Activated naive CD8-positive, alpha-beta T cell (primary cell): ENCODE results near the gene GPR146.

Source experiments
- H3K27ac Mint-ChIP-seq: one replicate; pipeline ENCODE4 v1.8.0; 2021; ENCODE audit warnings: mixed read lengths
- H3K27me3 Mint-ChIP-seq: one replicate; pipeline ENCODE4 v1.8.0; 2021; ENCODE audit warnings: mixed read lengths
- H3K36me3 Mint-ChIP-seq: one replicate; pipeline ENCODE4 v1.8.0; 2021; ENCODE audit warnings: mixed read lengths
- H3K4me1 Mint-ChIP-seq: one replicate; pipeline ENCODE4 v1.8.0; 2021; ENCODE audit warnings: low read depth, mixed read lengths
- H3K4me3 Mint-ChIP-seq: one replicate; pipeline ENCODE4 v1.8.0; 2021; ENCODE audit warnings: mild to moderate bottlenecking, mixed read lengths
- H3K9me3 Mint-ChIP-seq: one replicate; pipeline ENCODE4 v1.8.0; 2021; ENCODE audit warnings: low read depth, mixed read lengths

Gene GPR146

GRCh38 chr7:1091644-1092027 lies 47.3 kb downstream of the GPR146 start:
- Mint-ChIP-seq H3K9me3 (no peaks in the 10 kb centered on the region), H3K27ac (no peak overlapping the region), H3K27me3 (no peaks in the 10 kb centered on the region), H3K4me3 (no peak overlapping the region), H3K4me1 (peaks cover 5% of the 10 kb centered on the region), H3K36me3 (no peaks in the 10 kb centered on the region)

GRCh38 chr7:1092161-1092632 lies 47.9 kb downstream of the GPR146 start:
- Mint-ChIP-seq H3K36me3 (no peaks in the 10 kb centered on the region), H3K9me3 (no peaks in the 10 kb centered on the region), H3K4me1 (peaks cover 2% of the 10 kb centered on the region), H3K27ac (no peak overlapping the region), H3K4me3 (no peak overlapping the region), H3K27me3 (no peaks in the 10 kb centered on the region)

- Mint-ChIP-seq H3K4me1 (no peaks in the 10 kb centered on the region), H3K9me3 (no peaks in the 10 kb centered on the region), H3K27ac (no peak overlapping the region), H3K27me3 (no peaks in the 10 kb centered on the region), H3K4me3 (no peak overlapping the region), H3K36me3 (peaks cover 5% of the 10 kb centered on the region)
Measured at GRCh38 chr7:1092806-1093501, 48.6 kb downstream of the GPR146 start.

GRCh38 chr7:1093502-1093843 lies 49.1 kb downstream of the GPR146 start:
- H3K27ac Mint-ChIP-seq, result no peak overlapping the region

GRCh38 chr7:1093916-1094508 lies 49.7 kb downstream of the GPR146 start:
- H3K27ac Mint-ChIP-seq, result no peak overlapping the region
- H3K36me3 Mint-ChIP-seq, result peaks cover 10% of the 10 kb centered on the region
- H3K4me3 Mint-ChIP-seq, result no peak overlapping the region
- H3K27me3 Mint-ChIP-seq, result no peaks in the 10 kb centered on the region
- no peaks in the 10 kb centered on the region for H3K4me1 Mint-ChIP-seq
- H3K9me3 Mint-ChIP-seq, result no peaks in the 10 kb centered on the region

More at GRCh38 chr7:1093502-1093843, 49.1 kb downstream of the GPR146 start:
- H3K27me3 Mint-ChIP-seq, result no peaks in the 10 kb centered on the region
- peaks cover 10% of the 10 kb centered on the region for H3K36me3 Mint-ChIP-seq
- H3K9me3 Mint-ChIP-seq, result no peaks in the 10 kb centered on the region
- H3K4me1 Mint-ChIP-seq, result no peaks in the 10 kb centered on the region
- H3K4me3 Mint-ChIP-seq, result no peak overlapping the region

- H3K36me3 Mint-ChIP-seq, result peaks cover 10% of the 10 kb centered on the region
- H3K27me3 Mint-ChIP-seq, result no peaks in the 10 kb centered on the region
- H3K27ac Mint-ChIP-seq, result no peak overlapping the region
- no peak overlapping the region for H3K4me3 Mint-ChIP-seq
- H3K4me1 Mint-ChIP-seq, result no peaks in the 10 kb centered on the region
- H3K9me3 Mint-ChIP-seq, result no peaks in the 10 kb centered on the region
Measured at GRCh38 chr7:1094870-1095269, 50.5 kb downstream of the GPR146 start.

GRCh38 chr7:1095621-1096155 lies 51.3 kb downstream of the GPR146 start:
- Mint-ChIP-seq H3K4me3 (no peak overlapping the region), H3K36me3 (peaks cover 10% of the 10 kb centered on the region), H3K27ac (no peak overlapping the region), H3K4me1 (no peaks in the 10 kb centered on the region), H3K27me3 (no peaks in the 10 kb centered on the region), H3K9me3 (no peaks in the 10 kb centered on the region)

GRCh38 chr7:1096156-1097119 lies 52.1 kb downstream of the GPR146 start:
- Mint-ChIP-seq H3K36me3 (peaks cover 10% of the 10 kb centered on the region), H3K9me3 (no peaks in the 10 kb centered on the region), H3K27ac (no peak overlapping the region), H3K4me3 (no peak overlapping the region), H3K27me3 (no peaks in the 10 kb centered on the region), H3K4me1 (no peaks in the 10 kb centered on the region)

GRCh38 chr7:1097120-1097504 lies 52.8 kb downstream of the GPR146 start:
- no peaks in the 10 kb centered on the region for H3K27me3 Mint-ChIP-seq
- H3K36me3 Mint-ChIP-seq, result peaks cover 10% of the 10 kb centered on the region
- H3K4me1 Mint-ChIP-seq, result no peaks in the 10 kb centered on the region
- H3K27ac Mint-ChIP-seq, result no peak overlapping the region
- no peaks in the 10 kb centered on the region for H3K9me3 Mint-ChIP-seq
- H3K4me3 Mint-ChIP-seq, result no peak overlapping the region

GRCh38 chr7:1098243-1099153 lies 54.2 kb downstream of the GPR146 start:
- no peak overlapping the region for H3K4me3 Mint-ChIP-seq
- H3K36me3 Mint-ChIP-seq, result peaks cover 10% of the 10 kb centered on the region
- H3K27me3 Mint-ChIP-seq, result no peaks in the 10 kb centered on the region
- H3K9me3 Mint-ChIP-seq, result no peaks in the 10 kb centered on the region
- H3K27ac Mint-ChIP-seq, result no peak overlapping the region
- no peaks in the 10 kb centered on the region for H3K4me1 Mint-ChIP-seq

GRCh38 chr7:1099154-1099542 lies 54.8 kb downstream of the GPR146 start:
- no peaks in the 10 kb centered on the region for H3K4me1 Mint-ChIP-seq
- peaks cover 10% of the 10 kb centered on the region for H3K36me3 Mint-ChIP-seq
- H3K27ac Mint-ChIP-seq, result no peak overlapping the region
- H3K27me3 Mint-ChIP-seq, result no peaks in the 10 kb centered on the region
- H3K4me3 Mint-ChIP-seq, result no peak overlapping the region
- no peaks in the 10 kb centered on the region for H3K9me3 Mint-ChIP-seq

GRCh38 chr7:1099637-1100036 lies 55.3 kb downstream of the GPR146 start:
- Mint-ChIP-seq H3K27ac (no peak overlapping the region), H3K4me1 (peaks cover under 1% of the 10 kb centered on the region), H3K9me3 (no peaks in the 10 kb centered on the region), H3K36me3 (peaks cover 10% of the 10 kb centered on the region), H3K4me3 (no peak overlapping the region), H3K27me3 (no peaks in the 10 kb centered on the region)

- Mint-ChIP-seq H3K9me3 (no peaks in the 10 kb centered on the region), H3K27ac (no peak overlapping the region), H3K4me3 (no peak overlapping the region), H3K27me3 (no peaks in the 10 kb centered on the region), H3K36me3 (peaks cover 10% of the 10 kb centered on the region), H3K4me1 (peaks cover 7% of the 10 kb centered on the region)
Measured at GRCh38 chr7:1100386-1100785, 56.0 kb downstream of the GPR146 start.

- H3K4me3 Mint-ChIP-seq, result no peak overlapping the region
Measured at GRCh38 chr7:1100834-1101562, 56.7 kb downstream of the GPR146 start.

More at GRCh38 chr7:1100834-1101562, 56.7 kb downstream of the GPR146 start:
- H3K36me3 Mint-ChIP-seq, result peaks cover 10% of the 10 kb centered on the region
- no peaks in the 10 kb centered on the region for H3K27me3 Mint-ChIP-seq
- no peak overlapping the region for H3K27ac Mint-ChIP-seq
- H3K9me3 Mint-ChIP-seq, result no peaks in the 10 kb centered on the region
- H3K4me1 Mint-ChIP-seq, result peaks cover 8% of the 10 kb centered on the region
